Muscle of leg (tissue), 16 donors: ENCODE results near the gene ZBTB32. TPM values are rescaled to one million over a fixed set of nuclear protein-coding genes. Genes with fewer than 3 reads are reported as not detected.
"Not testable (repeated sequence)": the region's sequence is repeated elsewhere in the genome, so short reads cannot be mapped to it uniquely, and the experiment has no call there.

Source experiments
- DNase-seq: peaks from one replicate; pipeline ENCODE4 v3.0.0; 2013
- H3K27ac ChIP-seq: one replicate; pipeline ENCODE4 v1.5.1; 2013; ENCODE audit warnings: mild to moderate bottlenecking, low read length, control low read depth
- H3K27me3 ChIP-seq: one replicate; pipeline ENCODE4 v1.6.1; 2013; ENCODE audit warnings: low read length; ENCODE audit not compliant: control insufficient read depth, insufficient read depth
- H3K36me3 ChIP-seq: one replicate; pipeline ENCODE4 v1.6.1; 2013; ENCODE audit warnings: low read length; ENCODE audit not compliant: control insufficient read depth, insufficient read depth
- H3K4me1 ChIP-seq: one replicate; pipeline ENCODE4 v1.6.1; 2013; ENCODE audit warnings: low read length; ENCODE audit not compliant: control insufficient read depth, insufficient read depth
- H3K4me3 ChIP-seq: one replicate; pipeline ENCODE4 v1.5.1; 2013; ENCODE audit warnings: low read length, control low read depth
- H3K9me3 ChIP-seq: replicated peaks from 2 replicates; pipeline ENCODE4 v1.6.1; 2013; ENCODE audit warnings: low read depth, low read length; ENCODE audit not compliant: control insufficient read depth
- WGBS: methylation state at CpG from one replicate; pipeline ENCODE4 v1.1.5; 2013; ENCODE audit warnings: missing lambda C conversion rate; ENCODE audit not compliant: insufficient coverage; 5-methylcytosine and 5-hydroxymethylcytosine counted together
- long read RNA-seq, 11 donors: transcript quantifications; one replicate each; lab custom pipeline, GENCODE V29; 2026
- polyA plus RNA-seq, 8 donors: library from polyadenylated mRNA; unstranded; fragments of 120-200 nt; gene quantifications; one replicate each; pipeline versions ENCODE4 v1.2.1 to v1.2.3, GENCODE V29; 2013; ENCODE audit warnings: inconsistent platforms in 1 of 8, low replicate concordance in 1 of 8; ENCODE audit not compliant: insufficient read length in 8 of 8, insufficient read depth in 1 of 8
- total RNA-seq: library from RNA; stranded (reverse); fragments of 120-200 nt; gene quantifications from one replicate; pipeline ENCODE4 v1.2.4, GENCODE V29; 2013

The ZBTB32 gene, protein sequence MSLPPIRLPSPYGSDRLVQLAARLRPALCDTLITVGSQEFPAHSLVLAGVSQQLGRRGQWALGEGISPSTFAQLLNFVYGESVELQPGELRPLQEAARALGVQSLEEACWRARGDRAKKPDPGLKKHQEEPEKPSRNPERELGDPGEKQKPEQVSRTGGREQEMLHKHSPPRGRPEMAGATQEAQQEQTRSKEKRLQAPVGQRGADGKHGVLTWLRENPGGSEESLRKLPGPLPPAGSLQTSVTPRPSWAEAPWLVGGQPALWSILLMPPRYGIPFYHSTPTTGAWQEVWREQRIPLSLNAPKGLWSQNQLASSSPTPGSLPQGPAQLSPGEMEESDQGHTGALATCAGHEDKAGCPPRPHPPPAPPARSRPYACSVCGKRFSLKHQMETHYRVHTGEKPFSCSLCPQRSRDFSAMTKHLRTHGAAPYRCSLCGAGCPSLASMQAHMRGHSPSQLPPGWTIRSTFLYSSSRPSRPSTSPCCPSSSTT
- total RNA-seq (not detected), polyA plus RNA-seq (under 1 TPM in 6 of 8 donors, not detected in 2; 0.25 to 0.40 (median 0.36) TPM)
- long read RNA-seq, donor 1, result 0 reads
- long read RNA-seq, donor 2, result 0 reads
- long read RNA-seq, donor 3, result 0 reads
- long read RNA-seq, donor 4, result 0 reads
- long read RNA-seq, donor 5, result 0 reads
- long read RNA-seq, donor 6, result 0 reads
- long read RNA-seq, donor 7, result 0 reads
- long read RNA-seq, donor 8, result 0 reads
- long read RNA-seq, donor 9, result 0 reads
- long read RNA-seq, donor 10, result 0 reads
- long read RNA-seq, donor 11, result 0 reads

GRCh38 chr19:35704218-35704617 is at the start of gene ZBTB32:
Gene ZBTB32 (plus strand): TSS chr19:35704558. CDS start chr19:35714627, 10,069 bp downstream.
- H3K9me3 ChIP-seq, result no peaks in the 10 kb centered on the region
- peak; percentile 50 for DNase-seq
- H3K4me3 ChIP-seq, result no peak within 1 kb of the TSS
- no peak within 1 kb of the TSS for H3K27ac ChIP-seq
- H3K4me1 ChIP-seq, result peaks cover 10% of the 10 kb centered on the region
- no peaks in the 10 kb centered on the region for H3K36me3 ChIP-seq
- peaks cover 8% of the 10 kb centered on the region for H3K27me3 ChIP-seq
- 21% methylated on average over 24 of the region's 24 CpGs for WGBS

DNA sequence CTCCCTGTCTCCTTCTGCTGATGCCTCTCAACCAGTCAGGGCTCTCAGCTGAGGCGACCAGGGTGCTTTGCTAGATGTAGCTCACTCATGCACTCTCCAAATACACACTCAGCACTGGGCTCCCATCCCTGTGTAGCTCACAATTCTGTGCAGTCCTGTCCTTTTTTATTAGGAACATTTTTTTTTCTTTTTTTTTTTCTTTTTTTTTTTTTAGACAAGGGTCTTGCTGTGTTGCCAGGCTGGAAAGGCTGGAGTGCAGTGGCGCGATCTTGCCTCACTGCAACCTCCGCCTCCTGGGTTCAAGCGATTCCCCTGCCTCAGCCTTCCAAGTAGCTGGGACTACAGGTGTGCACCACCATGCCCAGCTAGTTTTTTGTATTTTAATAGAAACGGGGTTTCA is 49.5 kb upstream of the ZBTB32 start:
- peaks cover 61% of the 10 kb centered on the region for H3K36me3 ChIP-seq
- not testable (repeated sequence) for H3K4me1 ChIP-seq, DNase-seq, H3K9me3 ChIP-seq, H3K27me3 ChIP-seq, H3K27ac ChIP-seq, H3K4me3 ChIP-seq
- 98% methylated on average over 5 of the region's 6 CpGs for WGBS

DNA sequence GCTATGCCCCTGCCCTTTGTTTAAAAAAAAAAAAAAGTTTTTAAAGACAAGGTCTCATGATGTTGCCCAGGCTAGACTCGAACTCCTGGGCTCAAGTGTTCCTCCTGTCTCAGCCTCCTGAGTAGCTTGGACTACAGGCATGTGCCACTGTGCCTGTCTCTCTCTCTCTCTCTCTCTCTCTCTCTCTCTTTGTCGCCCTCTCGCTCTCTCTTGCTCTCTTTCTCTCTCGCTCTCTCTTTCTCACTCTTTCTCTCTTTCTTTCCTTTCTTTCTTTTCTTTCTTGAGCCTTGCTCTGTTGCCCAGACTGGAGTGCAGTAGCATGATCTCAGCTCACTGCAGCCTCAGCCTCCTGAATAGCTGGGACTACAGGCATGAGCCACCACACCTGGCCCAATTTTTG is 48.8 kb upstream of the ZBTB32 start:
- DNase-seq, result no peak

DNA sequence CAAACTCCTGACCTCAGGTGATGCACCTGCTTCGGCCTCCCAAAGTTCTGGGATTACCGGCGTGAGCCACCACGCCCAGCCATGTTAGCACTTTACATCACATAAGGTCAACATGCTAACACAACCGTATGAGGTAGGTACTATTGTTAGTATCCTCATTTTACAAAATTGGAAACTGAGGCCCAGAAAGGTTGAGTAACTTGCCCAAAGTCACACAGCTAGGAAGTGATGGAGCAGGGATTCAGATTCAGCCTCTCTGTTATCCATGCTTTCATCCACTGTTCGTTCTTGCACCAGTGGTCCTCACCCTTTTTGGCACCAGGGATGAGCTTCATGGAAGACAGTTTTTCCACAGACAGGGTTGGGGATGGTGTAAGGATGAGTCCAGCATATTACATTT is 47.7 kb upstream of the ZBTB32 start:
- no CpG with 5 or more reads among the region's 6 CpGs for WGBS
- H3K27ac ChIP-seq, result no peak overlapping the region
- no peak for DNase-seq
- H3K4me1 ChIP-seq, result no peaks in the 10 kb centered on the region
- no peak overlapping the region for H3K4me3 ChIP-seq
- H3K27me3 ChIP-seq, result no peaks in the 10 kb centered on the region
- H3K36me3 ChIP-seq, result peaks cover 51% of the 10 kb centered on the region
- no peaks in the 10 kb centered on the region for H3K9me3 ChIP-seq

More for the DNA sequence above, 48.8 kb upstream of the ZBTB32 start:
- no peak overlapping the region for H3K4me3 ChIP-seq
- H3K9me3 ChIP-seq, result no peaks in the 10 kb centered on the region
- H3K27me3 ChIP-seq, result no peaks in the 10 kb centered on the region
- H3K27ac ChIP-seq, result no peak overlapping the region
- no peaks in the 10 kb centered on the region for H3K4me1 ChIP-seq
- H3K36me3 ChIP-seq, result peaks cover 57% of the 10 kb centered on the region
- 94% methylated on average over 1 of the region's 4 CpGs for WGBS

GRCh38 chr19:35657904-35658700 is 46.3 kb upstream of the ZBTB32 start:
- no peak overlapping the region for H3K4me3 ChIP-seq
- 89% methylated on average over 5 of the region's 15 CpGs for WGBS
- H3K36me3 ChIP-seq, result peaks cover 58% of the 10 kb centered on the region
- H3K9me3 ChIP-seq, result no peaks in the 10 kb centered on the region
- H3K4me1 ChIP-seq, result no peaks in the 10 kb centered on the region
- no peak for DNase-seq
- no peaks in the 10 kb centered on the region for H3K27me3 ChIP-seq
- H3K27ac ChIP-seq, result no peak overlapping the region

GRCh38 chr19:35661995-35662340 is 42.4 kb upstream of the ZBTB32 start:
- H3K36me3 ChIP-seq, result peaks cover 47% of the 10 kb centered on the region
- no peaks in the 10 kb centered on the region for H3K4me1 ChIP-seq
- no peak overlapping the region for H3K27ac ChIP-seq
- no peak overlapping the region for H3K4me3 ChIP-seq
- no peak for DNase-seq
- no peaks in the 10 kb centered on the region for H3K27me3 ChIP-seq
- H3K9me3 ChIP-seq, result no peaks in the 10 kb centered on the region
- WGBS, result no CpG with 5 or more reads among the region's 6 CpGs

GRCh38 chr19:35663981-35664380 is 40.4 kb upstream of the ZBTB32 start:
- 69% methylated on average over 3 of the region's 3 CpGs for WGBS
- Histone ChIP-seq H3K36me3 (peaks cover 31% of the 10 kb centered on the region), H3K4me1 (no peaks in the 10 kb centered on the region), H3K27me3 (no peaks in the 10 kb centered on the region), H3K9me3 (no peaks in the 10 kb centered on the region), H3K4me3 (no peak overlapping the region), H3K27ac (no peak overlapping the region)
- DNase-seq, result no peak

DNA sequence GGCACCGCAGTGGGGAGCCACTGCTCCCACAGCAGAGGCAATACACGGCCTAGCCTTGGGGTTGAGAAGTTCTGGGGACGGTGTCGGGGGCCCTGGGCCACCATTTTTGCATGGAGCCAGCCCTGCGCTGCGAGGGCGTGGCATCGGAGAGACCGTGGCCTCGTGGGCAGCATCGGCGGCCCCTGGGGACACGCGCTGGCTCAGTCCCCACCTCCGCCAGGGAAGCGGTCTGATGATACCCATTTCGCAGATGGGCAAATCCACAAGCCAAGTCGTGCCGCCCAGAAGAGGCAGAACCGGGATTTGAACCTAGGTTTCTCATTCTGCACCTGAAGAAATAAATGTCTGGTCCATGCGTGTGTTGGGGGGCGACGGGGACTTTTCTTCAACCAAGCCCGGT is 39.2 kb upstream of the ZBTB32 start:
- Histone ChIP-seq H3K4me1 (no peaks in the 10 kb centered on the region), H3K27ac (no peak overlapping the region), H3K27me3 (peaks cover 2% of the 10 kb centered on the region), H3K9me3 (no peaks in the 10 kb centered on the region), H3K4me3 (no peak overlapping the region), H3K36me3 (peaks cover 24% of the 10 kb centered on the region)
- no peak for DNase-seq
- WGBS, result 93% methylated on average over 23 of the region's 24 CpGs

- DNase-seq, result no peak
- Histone ChIP-seq H3K36me3 (peaks cover 24% of the 10 kb centered on the region), H3K27me3 (peaks cover 2% of the 10 kb centered on the region), H3K9me3 (no peaks in the 10 kb centered on the region), H3K4me1 (no peaks in the 10 kb centered on the region), H3K4me3 (no peak overlapping the region), H3K27ac (no peak overlapping the region)
- 67% methylated on average over 4 of the region's 7 CpGs for WGBS
Observed at GRCh38 chr19:35665604-35666003, 38.8 kb upstream of the ZBTB32 start.
